HG03439 (cell line): ENCODE measurements around the gene BMP8A.
"Not testable (repeated sequence)": the region's sequence is repeated elsewhere in the genome, so short reads cannot be mapped to it uniquely, and the experiment has no call there.

ENCODE experiments used
- ATAC-seq: cut with Tn5 transposase; IDR thresholded peaks from one replicate; pipeline ENCODE4 v1.9.1; 2021; ENCODE audit warnings: mild to moderate bottlenecking, moderate library complexity; ENCODE audit not compliant: unreplicated experiment

The BMP8A gene

DNA sequence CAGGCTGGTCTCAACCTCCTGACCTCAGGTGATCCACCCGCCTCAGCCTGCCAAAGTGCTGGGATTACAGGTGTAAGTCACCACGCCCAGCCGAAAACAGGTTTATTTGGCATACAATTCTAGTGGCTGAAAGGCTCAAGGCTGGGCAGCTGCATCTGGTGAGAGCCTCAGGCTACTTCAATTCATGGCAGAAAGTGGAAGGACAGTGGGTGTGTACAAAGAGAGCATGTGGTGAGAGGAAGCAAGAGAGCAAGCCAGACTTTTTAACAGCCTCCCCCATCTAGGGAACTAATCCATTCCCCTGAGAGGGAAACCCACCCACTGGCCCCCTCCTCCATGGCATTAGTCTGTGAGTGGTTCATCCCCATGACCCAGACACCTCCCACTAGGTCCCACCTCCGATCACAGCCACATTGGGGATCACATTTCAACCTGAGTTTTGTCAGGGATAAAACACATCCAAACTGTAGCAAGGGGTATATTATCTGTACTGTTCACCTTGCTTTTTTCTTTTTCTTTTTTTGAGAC, 9.5 kb downstream of the BMP8A start:
- ATAC-seq, result no peak

DNA sequence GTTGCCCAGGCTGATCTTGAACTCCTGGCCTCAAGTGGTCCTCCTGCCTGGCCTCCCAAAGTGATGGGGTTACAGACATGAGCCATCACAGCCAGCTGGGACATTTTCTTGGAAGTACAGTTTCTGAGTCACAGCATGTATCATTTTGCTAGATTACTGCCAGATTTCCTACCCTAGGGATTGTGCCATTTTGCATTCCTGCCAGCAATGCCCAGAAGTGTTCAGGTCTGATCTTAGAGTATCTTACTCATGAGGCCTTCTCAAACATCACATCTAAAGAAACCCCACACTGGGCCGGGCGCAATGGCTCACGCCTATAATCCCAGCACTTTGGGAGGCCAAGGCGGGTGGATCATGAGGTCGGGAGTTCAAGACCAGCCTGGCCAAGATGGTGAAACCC, 10.2 kb downstream of the BMP8A start:
- ATAC-seq, result no peak

DNA sequence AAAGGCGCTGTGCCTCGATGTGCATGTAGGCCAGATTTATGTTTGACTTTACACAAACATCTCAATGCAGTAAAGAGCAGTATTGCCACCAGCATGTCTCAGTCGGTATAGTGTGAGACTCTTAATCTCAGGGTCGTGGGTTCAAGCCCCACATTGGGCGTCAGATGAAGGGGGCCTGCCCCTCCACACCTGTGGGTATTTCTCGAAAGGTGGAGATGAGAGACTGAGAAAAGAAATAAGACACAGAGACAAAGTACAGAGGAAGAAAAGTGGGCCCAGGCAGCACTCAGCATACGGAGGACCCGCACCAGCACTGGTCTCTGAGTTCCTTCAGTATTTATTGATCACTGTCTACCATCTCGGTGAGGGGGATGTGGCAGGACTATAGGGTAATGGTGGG, 13.0 kb downstream of the BMP8A start:
- ATAC-seq, result not testable (repeated sequence)

DNA sequence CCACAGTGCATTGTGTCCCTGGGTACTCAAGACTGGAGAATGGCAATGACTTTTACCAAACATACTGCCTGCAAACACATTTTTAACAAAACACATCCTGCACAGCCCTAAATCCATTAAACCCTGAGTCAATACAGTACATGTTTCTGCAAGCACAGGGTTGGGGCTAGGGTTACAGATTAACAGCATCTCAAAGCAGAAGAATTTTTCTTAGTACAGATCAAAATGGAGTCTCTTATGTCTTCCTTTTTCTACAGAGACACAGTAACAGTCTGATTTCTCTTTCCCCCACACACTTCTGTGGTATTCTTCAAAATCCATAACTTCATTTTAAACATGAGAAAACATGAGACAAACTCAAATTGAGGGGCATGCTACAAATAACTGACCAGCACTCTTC, 13.9 kb downstream of the BMP8A start:
- no peak for ATAC-seq

DNA sequence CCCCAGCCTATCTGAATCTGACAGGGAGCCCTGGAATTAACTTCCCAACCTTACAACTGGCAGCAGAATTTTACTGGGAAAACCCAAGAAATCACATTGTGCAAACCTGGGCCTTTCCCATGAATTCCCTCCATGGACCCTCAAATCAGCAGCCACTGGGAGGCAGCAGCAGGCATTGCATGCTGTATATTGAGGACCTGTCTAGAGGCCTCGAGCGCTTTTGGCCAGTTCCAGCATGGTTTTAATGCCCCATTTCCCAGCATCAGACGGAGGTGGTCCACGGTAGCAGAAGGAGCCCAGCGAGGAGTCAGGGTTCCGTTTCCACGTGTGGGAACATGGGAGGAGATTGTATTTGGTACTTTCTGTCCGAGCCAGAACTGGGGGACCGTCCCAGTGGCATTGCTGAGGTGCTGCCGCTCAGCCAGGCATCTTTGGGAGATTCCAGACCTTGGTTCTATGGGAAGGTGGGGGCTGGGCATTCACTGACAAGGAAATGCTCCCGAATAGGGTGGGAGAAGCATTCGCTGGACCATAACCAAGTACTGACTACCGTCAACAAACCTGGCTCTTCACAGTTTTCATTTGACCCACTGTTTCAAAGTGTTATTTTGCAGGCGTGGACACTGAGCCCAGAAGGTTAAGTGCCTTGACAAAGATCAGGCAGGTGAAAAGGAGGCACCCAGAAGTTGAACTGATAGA, 15.9 kb downstream of the BMP8A start:
- no peak for ATAC-seq

DNA sequence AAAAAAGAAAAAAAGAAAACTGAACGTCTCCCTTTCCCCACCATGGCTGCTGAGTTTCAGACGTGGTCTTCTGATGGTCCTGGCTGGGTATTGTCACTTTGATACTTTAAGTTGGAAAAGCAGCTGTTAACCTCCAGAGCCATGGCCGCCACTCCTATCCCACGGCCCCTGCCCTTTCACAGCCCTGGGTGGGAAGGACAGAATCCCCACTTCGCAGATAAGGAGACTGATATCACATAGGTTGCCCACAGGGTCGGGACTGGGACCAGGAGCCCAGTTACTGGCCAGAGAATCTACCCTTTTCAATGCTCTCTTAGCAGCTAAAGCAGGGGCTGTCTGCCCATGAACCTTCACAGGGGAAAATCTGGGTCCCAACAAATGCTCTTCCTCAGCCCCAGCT, 16.8 kb downstream of the BMP8A start:
- ATAC-seq, result no peak

DNA sequence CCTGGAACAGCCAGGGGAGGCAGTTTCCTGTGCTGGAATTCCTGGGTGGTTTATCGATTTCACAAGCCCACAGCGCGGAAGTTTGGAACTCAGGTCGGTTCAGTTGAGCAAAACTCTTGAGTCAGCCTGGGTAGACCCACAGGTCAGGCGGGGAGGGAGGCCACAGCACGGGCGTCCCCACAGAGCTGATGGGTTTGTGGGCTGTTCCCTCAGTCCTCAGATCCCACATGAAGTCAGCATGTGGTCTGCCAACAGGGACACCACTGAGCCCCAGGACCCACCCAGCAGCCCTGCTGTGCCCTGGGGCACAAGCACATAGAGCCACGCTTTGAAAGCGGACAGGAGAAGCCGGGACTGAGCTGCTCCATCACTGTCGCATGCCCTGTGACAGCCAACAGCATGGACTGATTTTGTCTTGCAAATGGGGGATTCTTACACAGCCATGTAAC, 17.4 kb downstream of the BMP8A start:
- ATAC-seq, result peak; percentile 13

DNA sequence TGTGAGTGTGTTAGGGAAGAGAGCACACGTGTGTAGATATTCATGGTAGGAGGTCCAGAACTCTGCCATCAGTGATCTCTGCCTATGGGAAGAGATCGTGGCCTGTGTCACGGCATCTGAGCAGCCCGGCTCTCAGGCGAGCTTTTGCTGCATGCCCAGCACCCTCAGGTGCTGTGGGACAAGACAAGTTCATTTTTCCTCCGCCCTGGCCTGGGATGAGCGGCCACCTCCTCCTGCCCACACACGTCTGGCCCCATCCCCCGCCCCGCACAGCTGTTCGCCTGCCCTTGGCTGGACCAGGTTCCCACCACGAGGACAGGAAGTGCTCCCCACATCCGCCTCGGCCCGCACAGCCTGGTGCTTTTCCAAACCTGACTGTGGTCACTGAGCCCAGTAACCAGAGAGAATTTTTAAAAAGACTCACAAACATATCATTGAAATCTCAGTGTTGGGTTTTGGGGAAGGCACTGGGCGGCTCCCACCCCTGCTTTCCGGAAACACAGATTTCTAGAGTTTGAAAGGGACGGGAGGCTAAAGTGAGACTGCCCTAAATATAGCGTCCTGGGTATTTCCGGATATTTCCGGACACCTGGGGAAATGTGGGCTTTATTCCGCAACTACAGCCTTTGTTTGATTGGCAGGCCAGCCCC, 18.0 kb downstream of the BMP8A start:
- ATAC-seq, result peak; percentile 70

DNA sequence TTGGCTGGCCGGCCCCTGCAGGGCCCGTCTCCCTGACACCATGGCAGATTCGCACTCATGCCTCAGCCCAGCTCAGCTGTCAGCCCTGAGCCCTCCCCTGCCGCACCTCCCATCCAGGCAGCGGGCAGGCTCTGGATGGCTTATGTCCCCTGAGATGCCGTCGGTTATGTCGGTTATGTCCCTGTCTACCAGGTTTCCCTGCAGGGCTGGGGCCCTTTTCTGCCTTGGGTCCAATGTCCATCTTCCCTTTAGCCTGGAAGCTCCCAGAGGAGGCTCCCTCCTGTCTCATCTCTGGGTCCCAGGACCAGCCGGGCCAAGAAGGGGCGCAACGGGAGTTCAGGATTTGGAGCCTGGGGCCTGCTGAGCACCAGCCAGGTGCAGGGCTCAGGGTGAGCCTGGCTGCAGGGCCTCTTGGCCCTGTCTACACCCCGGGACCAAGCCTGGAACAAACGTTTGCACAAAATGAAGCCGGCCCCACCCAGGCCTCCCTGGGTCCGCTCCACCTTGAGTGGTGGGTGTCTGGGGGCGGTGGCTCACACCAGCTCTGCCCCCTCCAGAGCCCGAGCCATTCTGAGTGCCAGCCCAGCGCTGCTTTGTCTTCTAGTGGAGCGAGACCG, 19.2 kb downstream of the BMP8A start:
- not testable (repeated sequence) for ATAC-seq

DNA sequence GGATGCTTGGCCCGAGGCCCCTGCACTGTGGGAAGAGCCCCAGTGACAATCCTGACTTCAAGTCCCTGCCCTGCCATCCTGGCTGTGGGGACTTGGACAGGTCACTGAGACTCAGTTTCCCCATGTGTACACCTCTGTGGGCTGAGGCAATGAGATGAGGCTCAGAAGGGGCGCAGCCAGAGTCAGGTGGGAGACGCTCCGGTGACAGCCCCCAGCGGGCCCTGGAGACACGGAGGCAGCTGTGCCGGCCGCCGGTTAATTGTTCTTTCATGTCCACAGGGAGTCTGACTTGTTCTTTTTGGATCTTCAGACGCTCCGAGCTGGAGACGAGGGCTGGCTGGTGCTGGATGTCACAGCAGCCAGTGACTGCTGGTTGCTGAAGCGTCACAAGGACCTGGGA, 20.0 kb downstream of the BMP8A start:
- not testable (repeated sequence) for ATAC-seq

DNA sequence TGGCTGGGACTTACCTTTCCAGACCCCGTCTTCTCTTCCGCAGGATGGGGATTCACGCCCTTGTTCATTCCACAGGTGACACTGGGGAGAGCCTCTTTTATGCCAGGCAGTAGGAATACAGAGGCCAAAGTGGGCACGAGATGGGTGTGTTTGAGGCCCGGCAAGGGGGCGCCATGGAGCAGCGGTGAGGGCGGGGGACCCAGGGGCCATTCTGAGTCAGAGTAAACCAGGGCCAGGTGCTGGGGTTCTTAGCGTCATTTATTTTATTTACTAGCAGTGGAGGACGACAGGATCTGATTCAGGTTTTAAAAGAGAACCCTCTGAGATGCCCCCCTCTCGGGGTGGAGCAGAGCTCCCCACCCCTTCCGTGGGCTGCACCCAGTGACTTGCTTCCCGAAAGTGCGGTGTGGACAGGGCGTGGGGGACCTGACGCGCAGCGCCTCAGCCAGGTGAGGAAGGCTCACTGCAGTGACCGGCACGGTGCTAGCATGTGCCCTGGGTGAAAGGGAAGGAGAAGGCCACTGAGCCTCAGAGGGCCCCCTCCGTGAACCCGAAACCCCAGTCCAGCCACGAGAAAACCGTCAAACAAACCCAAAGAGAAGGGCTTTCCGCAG, 20.9 kb downstream of the BMP8A start:
- ATAC-seq, result not testable (repeated sequence)

DNA sequence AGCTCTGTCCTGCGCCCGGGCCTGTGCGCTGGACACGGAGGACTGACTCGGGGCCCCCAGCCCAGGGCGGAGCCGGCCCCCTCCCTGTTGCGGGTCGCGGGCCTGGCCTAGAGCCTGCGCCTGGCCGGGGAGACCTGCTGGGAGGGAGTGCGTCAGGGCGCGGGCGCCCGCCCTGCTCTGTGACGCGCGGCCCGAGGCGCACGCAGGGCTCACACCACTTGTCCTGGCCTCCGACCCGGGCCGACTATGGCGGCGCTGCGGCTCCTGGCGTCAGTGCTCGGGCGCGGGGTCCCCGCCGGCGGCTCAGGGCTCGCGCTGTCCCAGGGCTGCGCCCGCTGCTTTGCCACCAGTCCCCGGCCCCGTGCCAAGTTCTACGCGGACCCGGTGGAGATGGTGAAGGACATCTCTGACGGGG, 23.3 kb downstream of the BMP8A start:
- not testable (repeated sequence) for ATAC-seq

DNA sequence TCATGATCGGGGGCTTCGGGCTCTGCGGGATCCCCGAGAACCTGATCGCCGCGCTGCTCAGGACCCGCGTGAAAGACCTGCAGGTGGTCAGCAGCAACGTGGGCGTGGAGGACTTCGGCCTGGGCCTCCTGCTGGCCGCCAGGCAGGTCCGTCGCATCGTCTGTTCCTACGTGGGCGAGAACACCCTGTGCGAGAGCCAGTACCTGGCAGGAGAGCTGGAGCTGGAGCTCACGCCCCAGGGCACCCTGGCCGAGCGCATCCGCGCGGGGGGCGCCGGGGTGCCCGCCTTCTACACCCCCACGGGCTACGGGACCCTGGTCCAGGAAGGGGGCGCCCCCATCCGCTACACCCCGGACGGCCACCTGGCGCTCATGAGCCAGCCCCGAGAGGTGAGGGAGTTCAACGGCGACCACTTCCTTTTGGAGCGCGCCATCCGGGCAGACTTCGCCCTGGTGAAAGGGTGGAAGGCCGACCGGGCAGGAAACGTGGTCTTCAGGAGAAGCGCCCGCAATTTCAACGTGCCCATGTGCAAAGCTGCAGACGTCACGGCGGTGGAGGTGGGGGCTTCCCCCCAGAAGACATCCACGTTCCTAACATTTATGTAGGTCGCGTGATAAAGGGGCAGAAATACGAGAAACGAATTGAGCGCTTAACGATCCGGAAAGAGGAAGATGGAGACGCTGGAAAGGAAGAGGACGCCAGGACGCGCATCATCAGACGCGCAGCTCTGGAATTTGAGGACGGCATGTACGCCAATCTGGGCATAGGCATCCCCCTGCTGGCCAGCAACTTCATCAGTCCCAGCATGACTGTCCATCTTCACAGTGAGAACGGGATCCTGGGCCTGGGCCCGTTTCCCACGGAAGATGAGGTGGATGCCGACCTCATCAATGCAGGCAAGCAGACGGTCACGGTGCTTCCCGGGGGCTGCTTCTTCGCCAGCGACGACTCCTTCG, 24.0 kb downstream of the BMP8A start:
- ATAC-seq, result not testable (repeated sequence)

DNA sequence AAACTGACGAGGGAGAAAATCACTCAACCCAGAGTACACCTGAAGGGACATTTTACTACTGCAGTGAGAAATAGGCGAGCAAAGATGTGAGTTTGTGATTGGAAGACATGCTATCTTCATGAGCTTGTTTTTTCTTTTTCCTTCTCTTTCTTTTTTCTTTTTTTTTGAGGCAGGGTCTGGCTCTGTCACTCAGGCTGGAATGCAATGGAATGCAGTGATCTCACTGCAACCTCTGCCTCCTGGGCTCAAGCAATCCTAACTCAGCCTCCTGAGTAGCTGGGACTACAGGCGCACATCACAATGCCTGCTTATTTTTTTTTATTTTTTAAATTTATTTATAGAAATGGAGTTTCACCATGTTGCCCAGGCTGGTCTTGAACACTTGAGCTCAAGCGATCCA, 25.4 kb downstream of the BMP8A start:
- ATAC-seq, result not testable (repeated sequence)

DNA sequence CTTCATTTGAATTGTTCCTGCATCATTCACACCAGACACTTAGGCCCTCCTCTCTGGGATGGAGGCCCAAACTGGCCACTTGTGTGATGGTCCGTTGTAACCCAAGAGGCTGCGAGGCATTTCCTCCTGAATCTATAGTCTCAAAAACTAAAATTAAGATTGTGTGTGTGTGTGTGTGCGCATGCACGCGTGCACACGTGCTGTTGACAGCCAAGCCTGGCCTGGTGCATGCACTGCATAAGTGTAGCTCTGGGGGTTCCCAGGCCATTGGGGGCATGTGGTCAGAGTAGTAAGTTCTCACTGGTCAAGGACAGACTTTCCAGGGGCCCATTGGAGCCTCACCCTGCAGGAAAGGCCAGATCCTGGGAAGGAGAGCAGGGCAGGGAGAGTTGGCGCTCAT, 26.5 kb downstream of the BMP8A start:
- not testable (repeated sequence) for ATAC-seq

DNA sequence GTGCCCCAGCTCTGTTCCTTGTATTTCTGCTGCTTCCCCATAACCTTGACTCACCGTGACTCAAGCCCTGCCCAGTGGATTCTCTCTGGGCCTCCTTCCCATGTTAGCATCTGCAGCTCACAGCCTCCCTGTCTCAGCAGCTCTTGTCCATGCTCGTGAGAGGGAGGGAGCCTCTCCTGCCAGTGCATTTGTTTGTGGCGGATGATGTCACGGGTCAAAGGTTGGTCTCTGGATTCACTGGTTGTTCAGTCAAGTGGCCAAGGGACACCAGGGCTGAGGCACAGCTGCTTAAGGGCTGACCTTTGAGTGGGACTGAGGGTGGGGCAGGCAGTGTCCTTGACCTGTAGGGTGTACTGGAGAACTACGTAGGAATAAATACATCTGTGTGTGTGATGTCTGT, 27.9 kb downstream of the BMP8A start:
- ATAC-seq, result not testable (repeated sequence)

DNA sequence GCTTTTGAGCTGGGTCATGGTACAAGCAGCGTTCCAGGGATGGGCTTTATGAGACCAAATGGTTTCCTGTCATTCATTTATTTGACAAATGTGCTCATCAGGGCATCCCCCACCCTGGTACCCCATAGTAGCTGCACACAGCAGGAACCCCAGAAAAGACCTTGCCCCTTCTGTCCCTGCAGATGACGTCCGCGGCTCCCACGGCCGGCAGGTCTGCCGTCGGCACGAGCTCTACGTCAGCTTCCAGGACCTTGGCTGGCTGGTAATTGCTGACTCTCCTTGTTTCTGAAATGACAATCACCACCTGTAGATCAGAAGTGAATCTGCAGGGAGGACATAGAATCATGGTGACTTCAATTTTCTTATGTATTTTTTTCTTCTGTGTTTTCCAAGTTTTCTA, 30.8 kb downstream of the BMP8A start:
- not testable (repeated sequence) for ATAC-seq

DNA sequence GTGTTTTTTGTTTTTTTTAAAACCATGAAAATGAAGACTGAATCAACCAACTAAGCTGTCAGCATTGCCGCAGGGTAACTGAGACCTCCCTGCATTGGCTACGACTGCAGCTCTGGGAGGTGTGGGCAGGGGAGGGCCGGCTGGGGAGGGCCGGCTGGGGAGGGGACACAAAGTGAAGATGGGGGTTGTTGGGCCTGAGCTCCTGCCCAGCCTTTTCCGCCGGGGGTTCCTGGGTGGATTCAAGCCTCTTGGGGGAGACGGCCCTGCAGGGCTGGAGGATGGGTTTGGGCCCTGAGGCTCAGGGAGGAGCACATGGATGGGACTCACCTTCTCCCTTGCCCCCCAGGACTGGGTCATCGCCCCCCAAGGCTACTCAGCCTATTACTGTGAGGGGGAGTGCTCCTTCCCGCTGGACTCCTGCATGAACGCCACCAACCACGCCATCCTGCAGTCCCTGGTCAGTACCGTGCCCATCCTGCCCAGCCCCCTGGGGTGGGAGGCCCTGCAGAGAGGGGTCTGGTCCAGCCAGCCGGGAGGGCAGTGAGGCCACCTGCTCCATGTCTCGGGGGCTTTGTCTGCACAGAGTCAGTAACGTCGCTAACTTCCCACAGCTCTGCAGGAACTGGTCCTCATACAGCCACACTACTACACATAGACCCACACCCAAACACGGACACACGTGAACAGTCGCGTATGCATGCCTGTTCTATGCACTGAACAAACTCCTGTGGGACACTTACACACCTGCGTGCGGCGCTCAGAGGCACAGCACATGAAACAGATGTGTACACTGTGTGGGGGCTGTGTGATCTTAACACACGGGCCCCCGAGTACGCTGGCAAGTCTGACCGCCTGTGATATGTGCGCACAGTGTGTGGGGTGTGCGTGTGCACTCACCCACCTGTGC, 31.5 kb downstream of the BMP8A start:
- ATAC-seq, result no peak

DNA sequence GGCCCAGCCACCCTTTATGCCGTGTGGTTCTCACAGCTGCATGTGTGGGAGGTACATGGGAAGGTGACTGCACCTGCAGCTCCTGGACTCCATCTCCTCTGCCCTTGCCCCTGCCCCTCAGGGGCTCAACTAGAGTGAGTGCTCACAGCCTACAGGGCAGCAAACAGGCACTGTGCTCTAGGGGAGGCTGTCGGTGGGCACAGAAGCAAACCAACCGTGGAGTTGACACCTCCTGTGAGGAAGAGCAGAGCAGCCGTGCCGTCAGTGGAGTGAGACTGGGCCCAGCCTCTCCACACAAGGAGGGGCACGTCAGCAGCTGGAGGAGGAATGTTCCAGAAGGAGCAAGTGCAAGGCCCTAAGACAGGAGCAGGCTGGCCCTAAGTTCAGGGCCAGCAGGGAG, 32.7 kb downstream of the BMP8A start:
- ATAC-seq, result no peak
